ENCODE results near the gene KRTDAP. TPM values are rescaled to one million over a fixed set of nuclear protein-coding genes. Genes with fewer than 3 reads are reported as not detected.

The KRTDAP gene
- total and polyA plus RNA-seq, 5 donors from 2014 or later = not detected

DNA sequence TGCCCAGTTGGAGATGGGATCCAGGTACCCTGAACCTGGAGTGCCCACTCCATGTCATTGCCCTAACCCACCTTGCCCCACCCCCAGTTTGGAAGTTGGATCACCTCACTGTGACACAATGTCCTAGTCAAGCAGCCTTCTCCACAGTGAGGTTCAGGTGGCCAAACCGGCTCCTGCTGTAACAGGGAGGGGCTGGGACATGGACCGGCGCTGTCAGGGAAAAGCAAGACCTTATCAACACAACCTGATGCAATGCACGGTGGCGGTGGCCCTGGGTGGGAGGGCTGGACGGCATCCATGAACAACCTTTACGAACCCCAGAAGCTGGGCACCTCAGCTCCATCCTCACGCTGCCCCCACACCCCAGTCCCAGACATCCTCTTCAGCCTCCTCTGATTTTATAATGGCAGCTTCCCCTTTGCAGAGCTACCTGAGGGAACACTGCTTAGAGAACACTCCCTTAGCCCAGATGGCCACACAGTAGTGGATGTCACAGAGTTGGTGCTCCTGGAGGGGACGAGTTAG lies 1.6 kb upstream of the KRTDAP start:
- no peak overlapping the region for H3K27ac Mint-ChIP-seq
- no peak for ATAC-seq (ENCODE audit: low read depth in 2 of 2)
- H3K4me3 Mint-ChIP-seq = no peak overlapping the region

DNA sequence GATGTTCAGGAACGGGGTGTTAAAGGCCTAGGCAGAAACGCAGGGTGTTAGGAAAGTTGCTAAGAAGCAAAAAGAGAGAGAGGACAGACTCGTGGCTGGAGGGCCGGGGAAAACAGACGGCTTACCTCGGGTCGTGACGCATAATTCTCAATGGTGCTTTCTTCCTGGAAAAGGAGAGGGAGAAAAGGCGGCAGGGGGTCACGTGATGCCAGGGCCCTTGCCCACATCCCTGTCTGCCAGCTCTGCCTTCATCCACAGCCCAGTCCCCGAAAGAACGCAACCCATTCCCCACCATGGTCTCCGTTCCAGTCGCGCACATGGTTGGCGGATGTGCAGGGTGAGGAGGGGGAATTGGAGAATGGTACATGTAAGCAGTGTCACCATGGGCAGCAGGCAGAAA lies 1.6 kb downstream of the KRTDAP start:
- no peaks in the 10 kb centered on the region for H3K9me3 ChIP-seq (ENCODE audit: control insufficient read depth in 2 of 2, low read length in 2 of 2)
- Mint-ChIP-seq H3K4me3 (no peak overlapping the region), H3K27ac (no peak overlapping the region), H3K9me3 (no peaks in the 10 kb centered on the region), H3K27me3 (peaks cover 7% of the 10 kb centered on the region), H3K4me1 (peaks cover 0 to 2% (median under 1%) of the 10 kb centered on the region in 4 donors), H3K36me3 (no peaks in the 10 kb centered on the region)
- ATAC-seq (ENCODE audit: low read depth in 2 of 2) (no peak), DNase-seq (no peak)
- no peak overlapping the region for H3K27ac ChIP-seq (ENCODE audit: insufficient read depth, low read length, poor library complexity, severe bottlenecking)
- H3K27me3 ChIP-seq (ENCODE audit: control insufficient read depth, insufficient read depth, low read length) = no peaks in the 10 kb centered on the region
- H3K4me1 ChIP-seq (ENCODE audit: control insufficient read depth, insufficient read depth, low read length, poor library complexity, severe bottlenecking) = no peaks in the 10 kb centered on the region
- H3K4me3 ChIP-seq (ENCODE audit: low read depth, low read length) = no peak overlapping the region
- no peaks in the 10 kb centered on the region for H3K36me3 ChIP-seq (ENCODE audit: control insufficient read depth, insufficient read depth, low read length)

More for the DNA sequence above, 1.6 kb upstream of the KRTDAP start:
- peaks cover 0 to 9% (median 0%) of the 10 kb centered on the region in 4 donors for H3K4me1 Mint-ChIP-seq
- no peaks in the 10 kb centered on the region for H3K9me3 Mint-ChIP-seq
- H3K27me3 ChIP-seq (ENCODE audit: control insufficient read depth, insufficient read depth, low read length) = no peaks in the 10 kb centered on the region
- H3K4me3 ChIP-seq (ENCODE audit: low read depth, low read length) = no peak overlapping the region
- no peak overlapping the region for H3K27ac ChIP-seq (ENCODE audit: insufficient read depth, low read length, poor library complexity, severe bottlenecking)
- H3K4me1 ChIP-seq (ENCODE audit: control insufficient read depth, insufficient read depth, low read length, poor library complexity, severe bottlenecking) = peaks cover 3% of the 10 kb centered on the region
- H3K36me3 Mint-ChIP-seq = no peaks in the 10 kb centered on the region
- no peaks in the 10 kb centered on the region for H3K27me3 Mint-ChIP-seq
- no peak for DNase-seq
- H3K9me3 ChIP-seq (ENCODE audit: control insufficient read depth in 2 of 2, low read length in 2 of 2) = no peaks in the 10 kb centered on the region
- no peaks in the 10 kb centered on the region for H3K36me3 ChIP-seq (ENCODE audit: control insufficient read depth, insufficient read depth, low read length)

DNA sequence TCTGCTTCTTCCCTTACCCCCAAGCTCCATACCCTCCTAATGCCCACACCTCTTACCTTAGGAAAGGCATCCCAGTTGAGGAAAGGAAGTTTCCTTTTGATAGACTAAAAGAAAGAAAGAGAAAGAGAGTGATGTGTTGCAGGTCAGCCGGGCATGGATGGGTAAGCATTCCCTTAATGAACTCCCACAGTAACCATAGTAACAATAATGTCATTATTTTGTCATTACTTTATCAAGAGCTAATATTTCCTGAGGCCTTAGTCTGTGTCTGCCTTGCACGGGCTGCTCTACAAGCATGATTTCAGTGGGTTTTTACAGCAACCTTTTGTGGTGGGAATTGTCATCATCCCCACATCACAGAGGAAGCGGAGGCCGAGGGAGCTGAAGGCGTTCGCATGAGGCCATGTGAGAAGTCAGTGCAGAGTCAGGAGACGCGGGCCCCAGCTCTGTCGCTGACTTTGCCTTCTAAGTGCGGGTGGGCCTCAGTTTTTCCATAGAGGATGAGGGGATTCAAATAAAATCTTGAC lies 2.5 kb downstream of the KRTDAP start:
- H3K4me1 ChIP-seq (ENCODE audit: control insufficient read depth, insufficient read depth, low read length, poor library complexity, severe bottlenecking) = no peaks in the 10 kb centered on the region
- no peaks in the 10 kb centered on the region for H3K9me3 Mint-ChIP-seq
- no peak overlapping the region for H3K4me3 Mint-ChIP-seq
- H3K36me3 Mint-ChIP-seq = no peaks in the 10 kb centered on the region
- H3K27me3 ChIP-seq (ENCODE audit: control insufficient read depth, insufficient read depth, low read length) = no peaks in the 10 kb centered on the region
- ATAC-seq (ENCODE audit: low read depth in 2 of 2) = no peak
- no peaks in the 10 kb centered on the region for H3K9me3 ChIP-seq (ENCODE audit: control insufficient read depth in 2 of 2, low read length in 2 of 2)
- peaks cover 0 to 4% (median under 1%) of the 10 kb centered on the region in 4 donors for H3K4me1 Mint-ChIP-seq
- H3K27ac ChIP-seq (ENCODE audit: insufficient read depth, low read length, poor library complexity, severe bottlenecking) = no peak overlapping the region
- peaks cover 7% of the 10 kb centered on the region for H3K27me3 Mint-ChIP-seq
- no peak for DNase-seq
- H3K36me3 ChIP-seq (ENCODE audit: control insufficient read depth, insufficient read depth, low read length) = no peaks in the 10 kb centered on the region
- no peak overlapping the region for H3K4me3 ChIP-seq (ENCODE audit: low read depth, low read length)
- no peak overlapping the region for H3K27ac Mint-ChIP-seq

DNA sequence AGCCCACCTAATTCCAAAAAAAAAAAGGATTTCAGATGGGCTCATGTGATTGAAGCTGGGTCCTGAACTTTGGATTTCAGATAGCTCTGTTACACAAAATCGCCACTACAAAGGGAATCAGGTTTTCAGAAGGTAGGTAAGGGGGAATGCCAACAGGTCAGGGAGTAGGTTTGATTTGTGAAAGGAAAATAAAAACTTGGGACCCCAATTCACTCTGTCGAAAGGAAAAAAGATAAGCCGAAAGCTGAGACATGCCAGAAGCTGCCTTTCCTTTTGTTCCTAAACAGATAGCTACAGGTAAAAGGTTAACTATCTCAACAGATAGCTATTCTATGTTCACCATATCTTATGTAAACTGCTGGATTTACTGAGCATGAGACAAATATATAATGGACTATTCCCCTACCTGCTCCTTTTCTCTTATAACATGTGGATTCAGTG lies 4.0 kb downstream of the KRTDAP start:
- H3K4me1 ChIP-seq (ENCODE audit: control insufficient read depth, insufficient read depth, low read length, poor library complexity, severe bottlenecking) = no peaks in the 10 kb centered on the region
- no peaks in the 10 kb centered on the region for H3K9me3 Mint-ChIP-seq
- H3K4me3 Mint-ChIP-seq = no peak overlapping the region
- no peaks in the 10 kb centered on the region for H3K36me3 ChIP-seq (ENCODE audit: control insufficient read depth, insufficient read depth, low read length)
- no peaks in the 10 kb centered on the region for H3K36me3 Mint-ChIP-seq
- no peak overlapping the region for H3K27ac ChIP-seq (ENCODE audit: insufficient read depth, low read length, poor library complexity, severe bottlenecking)
- ATAC-seq (ENCODE audit: low read depth in 2 of 2) = no peak
- no peak for DNase-seq
- H3K27me3 ChIP-seq (ENCODE audit: control insufficient read depth, insufficient read depth, low read length) = no peaks in the 10 kb centered on the region
- H3K4me3 ChIP-seq (ENCODE audit: low read depth, low read length) = no peak overlapping the region
- H3K4me1 Mint-ChIP-seq = peaks cover 0 to 4% (median under 1%) of the 10 kb centered on the region in 4 donors
- H3K27ac Mint-ChIP-seq = no peak overlapping the region
- peaks cover 7% of the 10 kb centered on the region for H3K27me3 Mint-ChIP-seq
- H3K9me3 ChIP-seq (ENCODE audit: control insufficient read depth in 2 of 2, low read length in 2 of 2) = no peaks in the 10 kb centered on the region

DNA sequence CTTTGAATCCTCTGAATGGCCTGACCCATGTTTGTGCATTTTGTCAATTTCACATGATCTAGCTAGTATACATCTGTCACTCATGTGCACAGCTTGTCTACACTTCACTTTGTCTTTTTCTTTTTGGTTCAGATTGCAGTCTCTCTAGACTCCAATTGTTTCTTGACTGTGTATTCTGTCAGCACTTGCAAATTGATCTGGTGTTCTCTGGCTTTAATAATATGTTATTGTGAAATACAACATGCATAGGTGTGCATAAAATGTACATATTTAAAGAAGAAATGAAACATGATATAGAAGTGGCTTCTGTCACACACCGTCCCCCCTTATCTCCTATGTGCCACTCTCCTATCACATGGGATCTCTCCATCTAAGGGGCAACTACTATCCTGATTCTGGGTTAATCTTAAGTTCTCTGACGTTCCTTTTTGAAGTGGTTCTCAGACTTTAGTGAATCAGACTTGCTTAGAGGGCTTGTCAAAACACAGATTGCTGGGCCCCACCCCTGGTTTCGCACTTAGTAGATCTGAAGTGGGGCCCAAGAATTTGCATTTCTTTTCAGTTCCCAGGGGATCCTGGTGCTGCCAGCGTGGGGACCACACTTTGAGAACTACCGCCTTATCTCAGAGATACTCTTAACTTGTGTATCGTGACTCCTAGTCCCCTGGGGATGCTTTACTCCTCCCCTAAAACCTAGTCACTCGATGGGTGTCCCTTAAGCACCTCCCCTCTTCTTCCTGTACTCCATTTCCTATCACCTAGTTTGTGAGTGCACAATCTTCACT lies 5.8 kb downstream of the KRTDAP start:
- ATAC-seq (ENCODE audit: low read depth in 2 of 2) (peak in 1 of 2 donors; percentile 25), DNase-seq (no peak)
- Mint-ChIP-seq H3K4me3 (no peak overlapping the region), H3K36me3 (no peaks in the 10 kb centered on the region), H3K9me3 (no peaks in the 10 kb centered on the region), H3K27ac (no peak overlapping the region), H3K4me1 (peaks cover 0 to 4% (median under 1%) of the 10 kb centered on the region in 4 donors), H3K27me3 (peaks cover 7% of the 10 kb centered on the region)
- H3K4me3 ChIP-seq (ENCODE audit: low read depth, low read length) = no peak overlapping the region
- no peak overlapping the region for H3K27ac ChIP-seq (ENCODE audit: insufficient read depth, low read length, poor library complexity, severe bottlenecking)
- H3K9me3 ChIP-seq (ENCODE audit: control insufficient read depth in 2 of 2, low read length in 2 of 2) = no peaks in the 10 kb centered on the region
- H3K4me1 ChIP-seq (ENCODE audit: control insufficient read depth, insufficient read depth, low read length, poor library complexity, severe bottlenecking) = no peaks in the 10 kb centered on the region
- H3K36me3 ChIP-seq (ENCODE audit: control insufficient read depth, insufficient read depth, low read length) = no peaks in the 10 kb centered on the region
- no peaks in the 10 kb centered on the region for H3K27me3 ChIP-seq (ENCODE audit: control insufficient read depth, insufficient read depth, low read length)

DNA sequence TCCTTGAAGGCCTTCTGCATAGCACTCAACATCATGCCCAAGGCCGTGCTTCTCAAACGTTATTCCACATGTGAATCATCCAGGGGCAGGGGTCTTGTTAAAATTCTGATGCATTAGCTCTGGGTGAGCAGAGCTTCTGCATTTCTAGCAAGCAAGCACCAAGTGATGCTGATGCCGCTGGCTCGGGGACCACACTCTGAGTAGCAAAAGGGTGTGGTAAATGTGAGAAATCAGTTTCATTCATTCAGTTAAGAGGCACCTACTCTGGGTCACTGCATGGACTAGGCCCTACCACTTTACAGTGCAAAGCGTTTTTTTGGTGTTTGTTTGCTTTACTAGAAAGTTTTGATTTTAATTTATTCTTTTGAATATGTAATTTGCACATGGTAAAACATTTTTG lies 7.2 kb downstream of the KRTDAP start:
- H3K27me3 ChIP-seq (ENCODE audit: control insufficient read depth, insufficient read depth, low read length) = no peaks in the 10 kb centered on the region
- peaks cover 7% of the 10 kb centered on the region for H3K27me3 Mint-ChIP-seq
- no peak for ATAC-seq (ENCODE audit: low read depth in 2 of 2)
- no peak overlapping the region for H3K27ac ChIP-seq (ENCODE audit: insufficient read depth, low read length, poor library complexity, severe bottlenecking)
- no peaks in the 10 kb centered on the region for H3K36me3 Mint-ChIP-seq
- no peak overlapping the region for H3K4me3 Mint-ChIP-seq
- H3K36me3 ChIP-seq (ENCODE audit: control insufficient read depth, insufficient read depth, low read length) = no peaks in the 10 kb centered on the region
- no peaks in the 10 kb centered on the region for H3K9me3 ChIP-seq (ENCODE audit: control insufficient read depth in 2 of 2, low read length in 2 of 2)
- no peak overlapping the region for H3K27ac Mint-ChIP-seq
- DNase-seq = no peak
- peaks cover 0 to 4% (median under 1%) of the 10 kb centered on the region in 4 donors for H3K4me1 Mint-ChIP-seq
- no peak overlapping the region for H3K4me3 ChIP-seq (ENCODE audit: low read depth, low read length)
- no peaks in the 10 kb centered on the region for H3K9me3 Mint-ChIP-seq
- no peaks in the 10 kb centered on the region for H3K4me1 ChIP-seq (ENCODE audit: control insufficient read depth, insufficient read depth, low read length, poor library complexity, severe bottlenecking)

DNA sequence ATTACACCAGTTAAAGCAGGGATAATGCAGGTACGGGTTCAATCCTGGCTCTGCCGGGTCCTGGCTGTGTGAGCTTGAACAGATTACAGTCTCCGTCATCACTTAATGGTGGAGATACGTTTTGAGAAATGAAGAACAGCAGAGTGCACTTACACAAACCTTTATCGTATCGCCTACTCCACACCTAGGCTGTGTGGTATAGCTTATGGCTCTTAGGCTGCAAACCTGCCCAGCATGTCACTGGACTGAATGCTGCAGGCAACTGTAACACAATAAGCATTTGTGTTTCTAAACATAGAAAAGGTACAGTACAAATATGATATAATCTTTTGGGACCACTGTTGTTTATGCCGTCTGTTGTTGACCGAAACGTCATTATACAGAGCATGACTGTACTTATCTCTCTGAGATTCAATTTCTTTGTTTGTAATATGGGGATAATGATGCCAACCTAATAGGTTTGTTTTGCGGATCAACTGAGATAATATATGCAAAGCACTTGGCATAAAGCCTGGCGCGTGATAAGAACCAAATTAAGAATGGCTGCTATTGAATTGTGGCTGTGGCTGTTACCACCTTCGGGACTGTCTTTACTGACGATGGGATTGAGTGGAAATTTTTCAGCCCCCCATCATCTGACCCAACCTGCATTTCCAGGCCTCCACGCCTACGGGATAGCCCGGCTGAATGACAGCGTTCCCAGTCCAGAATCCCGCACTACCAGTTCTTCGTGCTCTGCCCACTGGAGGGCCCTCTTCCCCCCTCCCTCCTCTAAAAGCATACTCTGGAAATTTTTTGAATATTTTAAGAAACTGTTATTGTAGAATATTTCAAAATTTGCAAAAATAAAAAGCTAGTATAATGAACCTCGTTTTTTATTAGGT lies 11.2 kb downstream of the KRTDAP start:
- ATAC-seq (ENCODE audit: low read depth in 2 of 2) (no peak), DNase-seq (no peak)
- Mint-ChIP-seq H3K36me3 (no peaks in the 10 kb centered on the region), H3K27ac (no peak overlapping the region), H3K9me3 (peaks cover 0 to 2% (median 0%) of the 10 kb centered on the region in 7 donors), H3K4me3 (no peak overlapping the region), H3K27me3 (no peaks in the 10 kb centered on the region), H3K4me1 (peaks cover 0 to 4% (median under 1%) of the 10 kb centered on the region in 4 donors)
- Histone ChIP-seq H3K4me3 (ENCODE audit: low read depth, low read length) (no peak overlapping the region), H3K27me3 (ENCODE audit: control insufficient read depth, insufficient read depth, low read length) (no peaks in the 10 kb centered on the region), H3K9me3 (ENCODE audit: control insufficient read depth in 2 of 2, low read length in 2 of 2) (no peaks in the 10 kb centered on the region), H3K36me3 (ENCODE audit: control insufficient read depth, insufficient read depth, low read length) (no peaks in the 10 kb centered on the region), H3K4me1 (ENCODE audit: control insufficient read depth, insufficient read depth, low read length, poor library complexity, severe bottlenecking) (no peaks in the 10 kb centered on the region), H3K27ac (ENCODE audit: insufficient read depth, low read length, poor library complexity, severe bottlenecking) (no peak overlapping the region)

All from CD4-positive, CD25-positive, alpha-beta regulatory T cell (primary cell).